Adrenal gland (tissue), 5 donors: ENCODE measurements around the gene TCF19.

Experiments used
- POLR2A ChIP-seq, 2 donors: fragments of 450-650 bp; IDR thresholded peaks; one replicate each; pipeline ENCODE4 v1.6.1; 2017; ENCODE audit warnings: antibody characterized with exemption in 2 of 2, mild to moderate bottlenecking in 2 of 2, moderate library complexity in 1 of 2
- TF ChIP-seq, protein P1 (sequence below), 6 experiments: fragments of 450-650 bp in 4 of 6; fragments of 200-600 bp in 2 of 6; sonication (generic) in 1 of 6; IDR thresholded peaks; 1 replicate in 5 of 6; 2 replicates in 1 of 6; pipeline versions ENCODE4 v1.5.1 to v1.8.0; 2016 to 2021; ENCODE audit warnings: antibody characterized with exemption in 6 of 6, mild to moderate bottlenecking in 2 of 6, moderate library complexity in 1 of 6
- donor health status: DM: no; HTN: no; CAD: no.

DNA sequence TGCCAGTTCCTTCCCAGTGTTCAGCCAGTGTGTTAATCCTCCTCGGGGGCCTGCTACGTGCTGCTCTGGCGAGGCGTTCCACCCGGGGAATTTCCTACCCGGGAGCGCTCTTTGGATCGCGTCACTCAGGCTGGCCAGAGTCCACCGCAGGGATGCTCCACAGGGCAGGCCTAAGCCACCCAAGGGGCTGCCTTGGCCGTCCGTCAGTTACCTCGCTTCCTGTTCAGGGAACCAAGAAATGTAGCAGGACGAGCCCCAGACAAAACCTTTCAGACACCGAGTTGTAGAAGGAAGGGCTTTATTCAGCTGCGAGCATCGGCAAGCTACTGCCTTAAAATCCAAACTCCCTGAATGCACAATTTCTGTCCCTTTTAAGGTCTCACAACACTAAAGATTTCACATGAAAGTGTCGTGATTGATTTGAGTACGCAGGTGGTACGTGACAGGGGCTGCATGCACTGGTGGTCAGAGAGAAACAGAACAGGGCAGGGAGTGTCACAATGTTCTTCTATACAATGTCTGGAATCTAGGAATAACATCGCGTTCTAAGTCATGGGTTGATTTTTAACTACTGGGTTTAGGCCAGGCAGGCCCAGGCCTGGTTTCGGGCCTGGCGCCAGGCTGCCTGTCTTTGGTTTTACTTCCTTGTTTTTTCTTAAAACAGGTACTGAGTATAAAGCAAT lies 27.8 kb downstream of the TCF19 start:
- TF ChIP-seq, protein P1, sequence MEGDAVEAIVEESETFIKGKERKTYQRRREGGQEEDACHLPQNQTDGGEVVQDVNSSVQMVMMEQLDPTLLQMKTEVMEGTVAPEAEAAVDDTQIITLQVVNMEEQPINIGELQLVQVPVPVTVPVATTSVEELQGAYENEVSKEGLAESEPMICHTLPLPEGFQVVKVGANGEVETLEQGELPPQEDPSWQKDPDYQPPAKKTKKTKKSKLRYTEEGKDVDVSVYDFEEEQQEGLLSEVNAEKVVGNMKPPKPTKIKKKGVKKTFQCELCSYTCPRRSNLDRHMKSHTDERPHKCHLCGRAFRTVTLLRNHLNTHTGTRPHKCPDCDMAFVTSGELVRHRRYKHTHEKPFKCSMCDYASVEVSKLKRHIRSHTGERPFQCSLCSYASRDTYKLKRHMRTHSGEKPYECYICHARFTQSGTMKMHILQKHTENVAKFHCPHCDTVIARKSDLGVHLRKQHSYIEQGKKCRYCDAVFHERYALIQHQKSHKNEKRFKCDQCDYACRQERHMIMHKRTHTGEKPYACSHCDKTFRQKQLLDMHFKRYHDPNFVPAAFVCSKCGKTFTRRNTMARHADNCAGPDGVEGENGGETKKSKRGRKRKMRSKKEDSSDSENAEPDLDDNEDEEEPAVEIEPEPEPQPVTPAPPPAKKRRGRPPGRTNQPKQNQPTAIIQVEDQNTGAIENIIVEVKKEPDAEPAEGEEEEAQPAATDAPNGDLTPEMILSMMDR (IDR thresholded peaks at IDR 0.05): no peak
- TF ChIP-seq POLR2A (IDR thresholded peaks at IDR 0.05): no peak
